ENCODE measurements around the gene RND2. TPM values are rescaled to one million over a fixed set of nuclear protein-coding genes. Genes with fewer than 3 reads are reported as not detected.

The RND2 gene
- total and polyA plus RNA-seq, 2 of the 13 experiments (the other 11 are each of a cell fraction or from before 2014, with no cell fraction given) = 0.05 to 0.11 TPM

DNA sequence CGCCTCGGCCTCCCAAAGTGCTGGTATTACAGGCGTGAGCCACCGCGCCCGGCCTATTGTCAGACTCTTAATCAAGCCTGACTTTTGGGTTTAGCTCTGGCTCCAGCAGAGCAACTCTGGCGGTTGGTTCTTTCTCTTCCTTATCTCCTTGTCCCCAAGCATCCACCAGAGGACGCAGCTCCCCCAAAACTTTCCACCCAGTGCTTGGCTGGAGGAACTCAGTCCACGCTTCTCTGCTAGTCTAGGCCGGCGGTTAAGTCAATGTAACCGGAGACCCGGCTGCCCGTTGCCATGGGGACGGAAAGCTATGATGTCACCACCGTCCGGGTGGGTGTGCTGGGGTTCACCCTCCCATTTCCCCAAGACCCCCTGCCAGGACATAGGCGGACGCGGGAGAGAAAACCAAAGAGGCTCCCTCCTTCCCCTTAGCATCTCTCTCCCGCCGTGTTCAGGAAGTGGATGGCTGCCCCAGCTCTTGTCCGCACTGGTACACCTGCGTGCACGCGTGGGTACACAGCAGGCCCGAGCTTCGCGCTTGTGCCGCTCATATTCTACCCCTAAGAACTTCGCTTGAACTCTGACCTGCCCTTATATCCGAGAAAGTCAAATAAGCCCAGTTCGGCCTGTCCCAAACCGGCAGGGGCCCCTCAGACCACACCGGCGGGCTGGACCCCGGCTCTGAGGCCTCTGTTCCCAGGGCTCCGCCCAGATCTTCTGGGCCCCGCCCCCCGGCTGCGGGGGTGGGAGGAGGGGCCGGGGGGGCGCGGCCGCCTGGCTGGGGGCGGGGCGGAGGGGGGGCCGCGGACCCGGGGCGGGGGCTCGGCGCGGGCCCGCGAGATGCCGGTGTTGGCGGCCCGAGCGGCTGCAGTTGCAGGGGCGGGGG, at the start of gene RND2 (continued):
- TF ChIP-seq ZNF335 (CRISPR knock-in tag; IDR thresholded peaks at IDR 0.05) = peak; percentile 55; the same call in 1 of the 2 replicates
- TF ChIP-seq ESRRA (CRISPR knock-in tag; IDR thresholded peaks at IDR 0.05; ENCODE audit: low read depth) = no peak; the same call in none of the 2 replicates
- TF ChIP-seq ZKSCAN5 (CRISPR knock-in tag; IDR thresholded peaks at IDR 0.05) = no peak
- TF ChIP-seq TCF12 (IDR thresholded peaks at IDR 0.05) = no peak
- TF ChIP-seq TCF12 (CRISPR knock-in tag; IDR thresholded peaks at IDR 0.05) = no peak
- TF ChIP-seq, protein P1, sequence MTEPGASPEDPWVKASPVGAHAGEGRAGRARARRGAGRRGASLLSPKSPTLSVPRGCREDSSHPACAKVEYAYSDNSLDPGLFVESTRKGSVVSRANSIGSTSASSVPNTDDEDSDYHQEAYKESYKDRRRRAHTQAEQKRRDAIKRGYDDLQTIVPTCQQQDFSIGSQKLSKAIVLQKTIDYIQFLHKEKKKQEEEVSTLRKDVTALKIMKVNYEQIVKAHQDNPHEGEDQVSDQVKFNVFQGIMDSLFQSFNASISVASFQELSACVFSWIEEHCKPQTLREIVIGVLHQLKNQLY (CRISPR knock-in tag; IDR thresholded peaks at IDR 0.05) = no peak
- TF ChIP-seq CEBPG (CRISPR knock-in tag; IDR thresholded peaks at IDR 0.05) = 0 out of 2 replicates have a peak, but pooled peaks have one; percentile 54
- peak; percentile 81; the same call in 1 of the 2 replicates for TF ChIP-seq JUND (CRISPR knock-in tag; IDR thresholded peaks at IDR 0.05)
- TF ChIP-seq PHF5A (CRISPR knock-in tag; IDR thresholded peaks at IDR 0.05; ENCODE audit: low read depth, unreplicated experiment) = peak; percentile 45
- peak; percentile 62; the same call in 1 of the 2 replicates for TF ChIP-seq HDAC1 (CRISPR knock-in tag; IDR thresholded peaks at IDR 0.05)
- peak; percentile 73; the same call in 1 of the 2 replicates for TF ChIP-seq ZNF501 (CRISPR knock-in tag; IDR thresholded peaks at IDR 0.05)
- peak; percentile 55; the same call in 1 of the 2 replicates for TF ChIP-seq ZNF12 (CRISPR knock-in tag; IDR thresholded peaks at IDR 0.05)
- peak; percentile 53; the same call in 1 of the 2 replicates for TF ChIP-seq FOXK1 (CRISPR knock-in tag; IDR thresholded peaks at IDR 0.05; ENCODE audit: borderline replicate concordance, low read depth)
- TF ChIP-seq MIXL1 (CRISPR knock-in tag; IDR thresholded peaks at IDR 0.05) = peak; percentile 54; the same call in 1 of the 2 replicates
- no peak for TF ChIP-seq CEBPB (IDR thresholded peaks at IDR 0.05; ENCODE audit: borderline replicate concordance, low read depth, low read length)
- TF ChIP-seq CCAR2 (optimal IDR thresholded peaks at IDR 0.05; ENCODE audit: low read depth, low read length) = no peak
- TF ChIP-seq, protein P2, sequence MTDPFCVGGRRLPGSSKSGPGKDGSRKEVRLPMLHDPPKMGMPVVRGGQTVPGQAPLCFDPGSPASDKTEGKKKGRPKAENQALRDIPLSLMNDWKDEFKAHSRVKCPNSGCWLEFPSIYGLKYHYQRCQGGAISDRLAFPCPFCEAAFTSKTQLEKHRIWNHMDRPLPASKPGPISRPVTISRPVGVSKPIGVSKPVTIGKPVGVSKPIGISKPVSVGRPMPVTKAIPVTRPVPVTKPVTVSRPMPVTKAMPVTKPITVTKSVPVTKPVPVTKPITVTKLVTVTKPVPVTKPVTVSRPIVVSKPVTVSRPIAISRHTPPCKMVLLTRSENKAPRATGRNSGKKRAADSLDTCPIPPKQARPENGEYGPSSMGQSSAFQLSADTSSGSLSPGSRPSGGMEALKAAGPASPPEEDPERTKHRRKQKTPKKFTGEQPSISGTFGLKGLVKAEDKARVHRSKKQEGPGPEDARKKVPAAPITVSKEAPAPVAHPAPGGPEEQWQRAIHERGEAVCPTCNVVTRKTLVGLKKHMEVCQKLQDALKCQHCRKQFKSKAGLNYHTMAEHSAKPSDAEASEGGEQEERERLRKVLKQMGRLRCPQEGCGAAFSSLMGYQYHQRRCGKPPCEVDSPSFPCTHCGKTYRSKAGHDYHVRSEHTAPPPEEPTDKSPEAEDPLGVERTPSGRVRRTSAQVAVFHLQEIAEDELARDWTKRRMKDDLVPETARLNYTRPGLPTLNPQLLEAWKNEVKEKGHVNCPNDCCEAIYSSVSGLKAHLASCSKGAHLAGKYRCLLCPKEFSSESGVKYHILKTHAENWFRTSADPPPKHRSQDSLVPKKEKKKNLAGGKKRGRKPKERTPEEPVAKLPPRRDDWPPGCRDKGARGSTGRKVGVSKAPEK (CRISPR knock-in tag; IDR thresholded peaks at IDR 0.05; ENCODE audit: borderline replicate concordance) = no peak
- TF ChIP-seq SIN3B (IDR thresholded peaks at IDR 0.05; ENCODE audit: low read length) = 0 out of 2 replicates have a peak, but pooled peaks have one; percentile 55
- TF ChIP-seq, protein P3, sequence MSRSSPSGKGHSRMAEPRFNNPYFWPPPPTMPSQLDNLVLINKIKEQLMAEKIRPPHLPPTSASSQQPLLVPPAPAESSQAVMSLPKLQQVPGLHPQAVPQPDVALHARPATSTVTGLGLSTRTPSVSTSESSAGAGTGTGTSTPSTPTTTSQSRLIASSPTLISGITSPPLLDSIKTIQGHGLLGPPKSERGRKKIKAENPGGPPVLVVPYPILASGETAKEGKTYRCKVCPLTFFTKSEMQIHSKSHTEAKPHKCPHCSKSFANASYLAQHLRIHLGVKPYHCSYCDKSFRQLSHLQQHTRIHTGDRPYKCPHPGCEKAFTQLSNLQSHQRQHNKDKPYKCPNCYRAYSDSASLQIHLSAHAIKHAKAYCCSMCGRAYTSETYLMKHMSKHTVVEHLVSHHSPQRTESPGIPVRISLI (CRISPR knock-in tag; IDR thresholded peaks at IDR 0.05; ENCODE audit: borderline replicate concordance) = peak; percentile 52; the same call in 1 of the 2 replicates
- peak; percentile 88 for TF ChIP-seq RFX1 (IDR thresholded peaks at IDR 0.05)
- TF ChIP-seq ZBTB42 (CRISPR knock-in tag; IDR thresholded peaks at IDR 0.05) = peak; percentile 59; the same call in 1 of the 2 replicates
- TF ChIP-seq PCBP1 (IDR thresholded peaks at IDR 0.05; ENCODE audit: borderline replicate concordance, low read depth, low read length) = no peak

Measured in HepG2 (cell line).